Glomerular visceral epithelial cell (primary cell): ENCODE results near the gene TSG101.
A peak's percentile ranks its signal among the peaks of the same experiment; 100 is the strongest.

Source experiments
- DNase-seq: peaks from one replicate; pipeline ENCODE4 v3.0.0-alpha.2; 2016; ENCODE audit errors: extremely low spot score

TSG101 gene

DNA sequence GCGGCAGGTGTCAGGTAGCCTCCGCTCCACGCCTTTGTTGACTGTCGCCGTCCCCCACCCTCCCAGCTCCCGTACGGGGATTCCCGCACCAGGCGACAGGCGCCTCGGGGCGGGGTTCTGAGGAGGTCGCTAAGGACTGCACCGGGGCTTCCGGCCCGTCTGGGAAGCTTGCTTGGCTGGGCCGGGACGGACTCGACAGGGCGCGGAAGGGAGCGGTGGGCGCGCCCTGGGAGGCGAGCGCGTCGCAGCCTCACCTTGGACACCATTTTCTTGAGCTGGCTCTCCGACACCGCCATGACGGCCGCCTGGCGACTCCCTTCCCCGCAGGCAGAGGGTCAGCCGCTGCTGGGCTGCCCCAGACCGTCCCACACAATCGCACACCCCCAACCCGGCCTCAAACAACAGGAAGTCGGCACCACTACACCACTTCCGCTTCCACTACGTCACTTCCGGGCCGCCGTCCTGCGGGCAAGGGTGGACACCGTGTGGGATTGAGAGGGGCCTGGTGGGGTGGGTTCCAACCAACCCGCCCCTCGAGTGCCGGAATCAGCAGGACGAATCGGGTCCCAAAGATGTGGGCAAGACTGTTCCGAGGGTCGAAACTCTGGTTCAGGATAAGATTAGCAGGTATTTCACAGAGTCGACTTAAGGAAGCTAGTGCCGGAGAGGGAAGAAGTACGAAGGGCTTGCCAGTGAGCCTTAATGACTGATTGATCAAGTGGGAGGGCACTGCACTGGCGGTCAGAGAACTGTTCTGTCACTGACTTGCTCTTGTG is at the start of gene TSG101:
Gene TSG101, minus strand, starts transcription at position 422 of the 776 bp plus-strand sequence. Its CDS starts 126 bp downstream, at position 296.
- DNase-seq, result peak; percentile 92

DNA sequence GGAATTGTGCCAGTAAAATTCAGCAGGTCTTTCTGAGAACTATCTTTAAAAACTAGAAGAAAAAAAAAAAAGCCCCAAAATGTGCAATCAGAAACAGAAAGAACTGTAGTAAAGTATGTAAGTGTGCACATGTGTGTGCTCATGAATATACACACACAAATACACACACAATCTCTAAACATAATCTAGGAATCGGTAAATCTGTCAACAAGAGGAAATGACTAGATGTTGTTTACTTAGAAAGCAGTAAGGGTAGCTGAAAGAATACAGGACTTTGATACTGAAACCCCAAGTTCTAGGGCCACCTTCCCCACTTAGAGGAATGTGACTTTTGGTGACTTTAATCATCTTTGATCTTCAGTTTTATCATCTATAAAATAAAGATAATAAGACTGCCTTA is 48.6 kb upstream of the TSG101 start:
- DNase-seq, result no peak

- DNase-seq, result no peak
These were observed 40.3 kb upstream of the TSG101 start for GRCh38 chr11:18567081-18567480.

DNA sequence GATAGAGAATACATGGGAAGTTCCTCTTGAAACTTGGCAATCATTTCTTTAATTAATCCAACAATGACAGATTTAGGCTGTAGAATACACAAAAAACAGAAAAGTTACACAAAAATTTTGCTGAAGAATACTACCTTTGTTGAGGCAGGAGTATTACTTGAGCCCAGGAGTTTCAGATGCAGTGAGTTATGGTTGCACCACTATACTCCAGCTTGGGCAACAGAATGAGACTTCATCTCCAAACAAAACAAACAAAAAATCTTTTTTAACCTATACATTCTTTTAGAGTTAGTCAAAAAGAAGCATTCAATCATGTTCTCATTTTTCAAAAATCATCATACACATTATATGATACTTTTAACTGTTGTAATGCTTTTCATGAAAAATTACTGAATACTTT is 39.7 kb upstream of the TSG101 start:
- DNase-seq, result no peak

DNA sequence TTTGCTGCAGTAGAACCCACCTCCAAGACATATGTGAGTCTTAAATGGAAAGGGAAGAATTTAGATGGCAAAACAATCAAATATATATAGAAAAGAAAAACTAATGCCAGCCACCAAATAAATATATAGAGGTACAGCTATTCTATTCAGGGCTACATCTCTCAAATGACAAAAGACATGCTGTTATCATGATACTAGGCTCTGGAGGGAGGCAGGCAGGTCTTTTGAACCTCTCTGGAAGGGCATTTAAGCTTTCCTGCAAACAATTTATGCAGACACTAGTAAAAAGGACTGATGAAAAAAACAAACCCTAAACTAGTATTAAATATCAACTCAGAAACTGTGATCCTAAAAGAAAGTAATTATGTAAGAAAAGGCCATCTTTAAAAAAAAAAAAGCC is 37.4 kb upstream of the TSG101 start:
- no peak for DNase-seq

DNA sequence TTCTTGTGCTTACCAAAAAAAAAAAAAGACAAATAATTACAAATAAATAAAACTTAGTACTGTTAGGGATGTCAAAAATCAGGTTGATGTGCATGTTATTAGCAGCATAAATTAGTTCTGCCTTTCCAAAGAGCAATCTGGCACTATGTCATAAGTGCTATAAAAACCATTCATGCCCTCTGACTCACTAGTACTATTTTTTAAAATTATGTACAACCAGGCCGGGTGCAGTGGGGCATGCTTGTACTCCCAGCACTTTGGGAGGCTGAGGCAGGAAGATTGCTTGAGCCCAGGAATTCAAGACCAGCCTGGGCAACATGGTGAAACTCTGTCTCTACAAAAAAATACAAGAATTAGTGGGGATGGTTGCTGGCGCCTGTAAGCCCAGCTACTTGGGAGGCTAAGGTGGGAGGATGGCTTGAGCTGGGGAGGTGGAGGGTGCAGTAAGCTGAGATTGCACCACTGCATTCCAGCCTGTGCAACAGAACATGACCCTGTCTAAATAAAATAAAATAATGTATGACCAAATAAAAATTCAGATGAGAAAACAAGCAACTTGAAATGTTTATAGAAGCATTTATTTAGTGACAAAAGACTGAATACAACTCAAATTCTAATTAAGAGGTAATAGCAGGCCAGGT is 36.5 kb upstream of the TSG101 start:
- no peak for DNase-seq

- no peak for DNase-seq
These were observed 21.3 kb upstream of the TSG101 start for GRCh38 chr11:18548001-18548400.

- peak; percentile 26 for DNase-seq
These were observed 13.7 kb upstream of the TSG101 start for GRCh38 chr11:18540207-18541009.

GRCh38 chr11:18536209-18536608 is 9.5 kb upstream of the TSG101 start:
- no peak for DNase-seq

DNA sequence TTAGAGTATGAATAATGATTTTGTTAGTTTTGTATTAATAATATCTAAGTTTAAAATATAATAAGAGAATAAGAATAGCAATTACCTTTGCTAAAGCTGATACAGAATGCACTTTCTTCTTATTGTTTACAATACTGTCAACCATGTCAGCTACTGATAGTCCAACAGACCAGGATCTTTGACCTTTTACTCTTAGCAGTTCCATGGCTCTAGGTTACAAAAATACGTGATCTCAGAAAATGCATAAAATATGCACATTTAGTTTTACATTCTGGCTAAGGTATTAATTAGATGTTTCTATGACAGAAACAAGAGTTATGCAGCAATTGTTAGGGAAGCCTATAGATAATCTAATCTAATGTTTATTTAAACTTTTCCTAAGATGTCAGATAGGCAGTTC is 7.5 kb upstream of the TSG101 start:
- DNase-seq, result no peak

DNA sequence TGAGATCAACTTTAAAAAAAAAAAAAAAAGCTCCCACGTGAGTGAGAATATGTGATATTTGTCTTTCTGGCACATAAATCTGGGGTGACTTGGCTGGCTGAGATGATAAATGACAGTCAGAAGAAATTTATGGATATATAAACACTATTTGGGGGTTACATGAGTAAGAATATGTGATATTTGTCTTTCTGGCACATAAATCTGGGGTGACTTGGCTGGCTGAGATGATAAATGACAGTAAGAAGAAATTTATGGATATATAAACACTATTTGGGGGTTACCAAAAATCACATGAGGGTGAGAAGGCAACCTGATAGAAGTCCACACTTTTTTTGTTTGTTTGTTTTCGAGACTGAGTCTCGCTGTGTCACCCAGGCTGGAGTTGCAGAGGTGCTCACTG is 6.6 kb upstream of the TSG101 start:
- DNase-seq, result no peak

GRCh38 chr11:18527512-18527911 is 770 bp upstream of the TSG101 start:
- no peak for DNase-seq

DNA sequence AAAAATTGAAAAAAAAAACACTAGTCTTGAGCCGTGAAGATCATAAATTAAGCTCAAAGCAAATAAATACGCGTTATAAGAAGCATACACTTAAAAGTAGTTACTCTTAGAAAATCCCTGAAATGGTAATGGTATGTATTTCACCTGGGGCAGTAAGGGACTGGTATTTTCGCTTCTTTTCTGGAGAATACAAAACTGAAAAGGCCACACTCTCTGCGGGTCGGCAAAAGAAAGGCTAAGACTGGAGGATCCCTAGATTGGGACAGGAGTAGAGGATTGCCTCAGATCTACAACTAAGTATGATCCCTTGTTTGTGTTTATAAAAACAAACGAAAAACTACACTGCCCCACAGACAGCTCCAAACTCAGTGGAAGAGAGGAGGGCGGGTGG is 617 bp downstream of the TSG101 start:
- no peak for DNase-seq

DNA sequence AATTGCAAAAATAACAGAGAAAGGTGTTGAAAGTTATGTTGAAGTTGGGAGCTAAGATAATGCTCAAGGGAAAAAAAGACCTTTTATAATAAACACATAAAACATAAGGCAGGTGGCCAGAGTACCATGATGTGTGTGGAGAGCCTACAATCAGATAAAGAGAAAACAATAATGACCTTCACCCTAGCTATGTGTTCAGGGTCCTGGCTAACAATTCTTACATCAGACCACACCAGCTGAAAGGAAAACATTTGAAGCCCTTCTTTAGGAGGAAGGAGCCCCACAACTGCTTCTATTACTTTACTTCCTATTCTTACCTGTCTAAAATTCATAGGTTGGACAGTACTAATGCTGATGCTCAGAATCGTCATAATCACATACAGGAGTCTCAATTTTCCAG is 2.5 kb downstream of the TSG101 start:
- DNase-seq, result no peak

DNA sequence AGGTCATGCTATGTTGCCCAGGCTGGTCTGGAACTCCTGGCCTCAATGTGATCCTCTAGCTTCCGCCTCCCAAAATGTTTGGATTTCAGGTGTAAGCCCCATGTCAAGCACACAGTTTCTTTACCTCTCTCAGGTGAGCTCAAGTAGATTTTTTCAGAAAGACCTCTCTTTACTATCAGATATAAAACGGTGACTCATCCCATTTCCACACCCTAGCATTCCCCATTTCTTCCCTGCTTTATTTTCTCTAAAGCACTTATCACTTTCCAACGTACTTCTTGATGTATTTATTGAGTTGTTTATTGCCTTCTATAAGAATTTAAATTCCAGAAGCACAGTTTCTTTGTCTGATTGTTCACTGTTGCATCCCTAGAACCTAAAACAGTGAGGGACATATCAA is 3.7 kb downstream of the TSG101 start:
- DNase-seq, result no peak

- DNase-seq, result no peak
These were observed 4.4 kb downstream of the TSG101 start for GRCh38 chr11:18522388-18522787.

DNA sequence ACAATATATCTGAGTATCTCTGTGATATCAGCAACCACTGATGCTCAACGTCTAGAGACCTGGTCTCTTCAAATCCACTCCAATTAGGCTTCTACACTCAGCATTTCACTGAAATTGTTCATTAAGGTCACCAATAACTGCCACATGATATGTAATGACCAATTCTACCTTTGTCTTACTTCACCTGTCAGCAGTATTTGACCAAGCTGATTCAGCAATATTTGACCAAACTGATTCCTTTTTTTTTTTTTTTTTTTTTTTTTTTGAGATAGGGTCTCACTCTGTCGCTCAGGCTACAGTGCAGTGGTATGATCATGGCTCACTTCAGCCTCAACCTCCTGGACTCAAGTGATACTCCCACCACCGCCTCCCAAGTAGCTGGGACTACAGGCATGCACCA is 5.6 kb downstream of the TSG101 start:
- DNase-seq, result no peak

GRCh38 chr11:18502352-18502751 is 24.4 kb downstream of the TSG101 start:
- DNase-seq, result no peak

- no peak for DNase-seq
These were observed 25.1 kb downstream of the TSG101 start for GRCh38 chr11:18501629-18502028.

DNA sequence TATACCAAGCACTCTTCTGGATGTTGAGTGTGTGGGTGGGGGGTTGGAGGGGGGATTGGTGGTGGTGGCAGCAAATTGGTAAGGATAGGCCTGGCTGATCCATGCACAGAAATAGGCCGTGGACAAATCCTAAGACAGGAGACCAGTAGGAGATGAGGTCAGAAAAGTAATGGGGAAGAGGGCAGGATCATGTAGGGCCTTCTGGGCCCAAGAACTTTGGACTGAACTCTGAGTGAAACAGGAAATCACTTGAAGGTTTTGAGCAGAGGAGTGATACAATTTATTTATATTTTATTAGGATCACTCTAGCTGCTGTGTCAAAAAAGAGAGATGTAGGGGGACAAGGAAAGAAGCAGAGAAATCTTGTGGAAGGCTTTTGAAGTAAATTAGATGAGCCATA is 28.7 kb downstream of the TSG101 start:
- no peak for DNase-seq

GRCh38 chr11:18495703-18496102 is 31.0 kb downstream of the TSG101 start:
- no peak for DNase-seq

DNA sequence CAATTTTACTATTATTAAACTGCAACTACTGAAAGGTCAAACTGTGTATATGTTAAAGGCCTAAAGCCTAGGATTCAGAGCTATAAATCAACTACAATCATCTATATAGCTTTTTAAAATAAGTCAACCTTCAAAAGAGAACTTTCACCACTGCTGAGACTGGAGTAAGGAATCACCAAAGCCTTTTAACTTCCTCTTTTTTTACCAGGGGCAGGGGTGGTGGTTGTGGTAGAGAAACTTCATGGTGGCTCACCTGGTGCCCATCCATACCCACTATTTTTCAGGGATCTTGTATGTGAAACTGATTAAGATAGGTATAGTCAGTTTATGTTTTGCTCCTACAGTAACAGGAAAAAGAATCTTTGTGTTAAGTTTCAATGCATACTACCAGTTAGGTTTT is 31.5 kb downstream of the TSG101 start:
- no peak for DNase-seq

- no peak for DNase-seq
These were observed 33.4 kb downstream of the TSG101 start for GRCh38 chr11:18493310-18493709.
